ENCODE results near the gene OR4K17. TPM values are rescaled to one million over a fixed set of nuclear protein-coding genes. Genes with fewer than 3 reads are reported as not detected.
"Not testable (repeated sequence)": the region's sequence is repeated elsewhere in the genome, so short reads cannot be mapped to it uniquely, and the experiment has no call there.

The OR4K17 gene
- not detected in 3 replicates for total RNA-seq

- DNase-seq (ENCODE audit: low spot score in 2 of 2, unreplicated experiment in 2 of 2) = no peak
- Mint-ChIP-seq H3K36me3 (no peaks in the 10 kb centered on the region), H3K27me3 (ENCODE audit: low read depth) (no peaks in the 10 kb centered on the region), H3K27ac (no peak within 1 kb of the TSS), H3K4me3 (no peak within 1 kb of the TSS), H3K4me1 (no peaks in the 10 kb centered on the region), H3K9me3 (peaks cover 45% of the 10 kb centered on the region)
- TF ChIP-seq, protein P1, sequence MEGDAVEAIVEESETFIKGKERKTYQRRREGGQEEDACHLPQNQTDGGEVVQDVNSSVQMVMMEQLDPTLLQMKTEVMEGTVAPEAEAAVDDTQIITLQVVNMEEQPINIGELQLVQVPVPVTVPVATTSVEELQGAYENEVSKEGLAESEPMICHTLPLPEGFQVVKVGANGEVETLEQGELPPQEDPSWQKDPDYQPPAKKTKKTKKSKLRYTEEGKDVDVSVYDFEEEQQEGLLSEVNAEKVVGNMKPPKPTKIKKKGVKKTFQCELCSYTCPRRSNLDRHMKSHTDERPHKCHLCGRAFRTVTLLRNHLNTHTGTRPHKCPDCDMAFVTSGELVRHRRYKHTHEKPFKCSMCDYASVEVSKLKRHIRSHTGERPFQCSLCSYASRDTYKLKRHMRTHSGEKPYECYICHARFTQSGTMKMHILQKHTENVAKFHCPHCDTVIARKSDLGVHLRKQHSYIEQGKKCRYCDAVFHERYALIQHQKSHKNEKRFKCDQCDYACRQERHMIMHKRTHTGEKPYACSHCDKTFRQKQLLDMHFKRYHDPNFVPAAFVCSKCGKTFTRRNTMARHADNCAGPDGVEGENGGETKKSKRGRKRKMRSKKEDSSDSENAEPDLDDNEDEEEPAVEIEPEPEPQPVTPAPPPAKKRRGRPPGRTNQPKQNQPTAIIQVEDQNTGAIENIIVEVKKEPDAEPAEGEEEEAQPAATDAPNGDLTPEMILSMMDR (IDR thresholded peaks at IDR 0.05; ENCODE audit: unreplicated experiment) = no peak
Observed at GRCh38 chr14:20110438-20110837, at the start of gene OR4K17. TSS of gene OR4K17 (plus strand) at chr14:20110739. CDS start at chr14:20117500, 6,761 bp downstream.

GRCh38 chr14:20092050-20092449, 18.5 kb upstream of the OR4K17 start:
- no peak for DNase-seq (ENCODE audit: low spot score in 2 of 2, unreplicated experiment in 2 of 2)
- Mint-ChIP-seq H3K27ac (no peak overlapping the region), H3K4me3 (no peak overlapping the region), H3K9me3 (peaks cover 59% of the 10 kb centered on the region), H3K27me3 (ENCODE audit: low read depth) (no peaks in the 10 kb centered on the region), H3K36me3 (no peaks in the 10 kb centered on the region), H3K4me1 (no peaks in the 10 kb centered on the region)
- TF ChIP-seq, protein P1 (IDR thresholded peaks at IDR 0.05; ENCODE audit: unreplicated experiment) = no peak

DNA sequence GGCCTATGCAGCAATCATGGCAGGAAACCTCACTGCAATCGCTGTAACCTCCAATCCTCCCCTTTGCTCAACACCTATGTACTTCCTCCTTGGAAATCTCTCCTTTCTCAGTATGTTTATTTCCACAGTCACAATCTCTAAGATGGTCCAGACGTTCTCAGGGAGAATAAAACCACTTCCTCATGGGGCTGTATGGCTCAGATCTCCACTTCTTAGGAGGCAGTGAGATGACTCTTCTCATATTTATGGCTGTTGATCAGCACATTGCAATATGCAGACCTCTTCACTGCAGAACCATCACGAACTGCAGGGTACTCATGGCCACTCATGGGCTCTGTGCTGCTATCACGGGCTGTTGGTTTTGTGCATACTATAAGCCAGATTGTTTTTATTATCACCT, 17.1 kb upstream of the OR4K17 start:
- no peak overlapping the region for H3K27ac Mint-ChIP-seq
- no peak for DNase-seq (ENCODE audit: low spot score in 2 of 2, unreplicated experiment in 2 of 2)
- no peaks in the 10 kb centered on the region for H3K4me1 Mint-ChIP-seq
- TF ChIP-seq, protein P1 (IDR thresholded peaks at IDR 0.05; ENCODE audit: unreplicated experiment) = no peak
- H3K4me3 Mint-ChIP-seq = no peak overlapping the region
- peaks cover 63% of the 10 kb centered on the region for H3K9me3 Mint-ChIP-seq
- no peaks in the 10 kb centered on the region for H3K36me3 Mint-ChIP-seq
- H3K27me3 Mint-ChIP-seq (ENCODE audit: low read depth) = no peaks in the 10 kb centered on the region

DNA sequence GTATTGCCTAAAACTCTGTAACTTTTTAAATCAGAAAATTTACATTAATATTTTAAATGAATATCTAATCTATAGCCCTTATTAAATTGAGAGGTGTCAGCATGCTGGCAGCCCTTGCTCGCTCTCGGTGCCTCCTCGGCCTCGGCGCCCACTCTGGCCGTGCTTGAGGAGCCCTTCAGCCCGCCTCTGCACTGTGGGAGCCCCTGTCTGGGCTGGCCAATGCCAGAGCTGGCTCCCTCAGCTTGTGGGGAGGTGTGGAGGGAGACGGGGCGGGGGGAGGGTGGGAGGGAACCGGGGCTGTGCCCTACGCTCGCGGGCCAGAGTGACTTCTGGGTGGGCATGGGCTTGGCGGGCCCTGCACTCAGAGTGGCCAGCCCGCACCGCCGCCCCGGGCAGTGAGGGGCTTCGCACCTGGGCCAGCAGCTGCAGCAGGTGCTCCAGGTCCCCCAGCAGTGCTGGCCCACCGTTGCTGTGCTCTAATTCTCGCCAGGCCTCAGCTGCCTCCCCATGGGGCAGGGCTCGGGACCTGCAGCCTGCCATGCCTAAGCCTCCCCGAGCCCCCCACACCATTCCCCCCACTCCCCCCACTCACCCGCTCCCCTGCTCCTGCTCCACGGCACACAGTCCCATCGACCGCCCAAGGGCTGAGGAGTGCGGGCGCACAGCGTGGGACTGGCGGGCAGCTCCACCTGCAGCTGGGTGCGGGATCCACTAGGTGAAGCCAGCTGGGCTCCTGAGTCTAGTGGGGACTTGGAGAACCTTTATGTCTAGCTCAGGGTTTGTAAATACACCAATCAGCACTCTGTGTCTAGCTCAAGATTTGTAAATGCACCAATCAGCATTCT, 11.4 kb upstream of the OR4K17 start:
- H3K9me3 Mint-ChIP-seq = peaks cover 60% of the 10 kb centered on the region
- H3K4me3 Mint-ChIP-seq; H3K27me3 Mint-ChIP-seq (ENCODE audit: low read depth); H3K4me1 Mint-ChIP-seq; H3K27ac Mint-ChIP-seq; DNase-seq (ENCODE audit: low spot score in 2 of 2, unreplicated experiment in 2 of 2); H3K36me3 Mint-ChIP-seq: not testable (repeated sequence)

- no peak overlapping the region for H3K4me3 Mint-ChIP-seq
- H3K4me1 Mint-ChIP-seq = no peaks in the 10 kb centered on the region
- no peaks in the 10 kb centered on the region for H3K36me3 Mint-ChIP-seq
- peaks cover 48% of the 10 kb centered on the region for H3K9me3 Mint-ChIP-seq
- no peak overlapping the region for H3K27ac Mint-ChIP-seq
- TF ChIP-seq, protein P1 (IDR thresholded peaks at IDR 0.05; ENCODE audit: unreplicated experiment) = no peak
- no peaks in the 10 kb centered on the region for H3K27me3 Mint-ChIP-seq (ENCODE audit: low read depth)
- no peak for DNase-seq (ENCODE audit: low spot score in 2 of 2, unreplicated experiment in 2 of 2)
Observed at GRCh38 chr14:20112321-20112720, 1.8 kb downstream of the OR4K17 start.

DNA sequence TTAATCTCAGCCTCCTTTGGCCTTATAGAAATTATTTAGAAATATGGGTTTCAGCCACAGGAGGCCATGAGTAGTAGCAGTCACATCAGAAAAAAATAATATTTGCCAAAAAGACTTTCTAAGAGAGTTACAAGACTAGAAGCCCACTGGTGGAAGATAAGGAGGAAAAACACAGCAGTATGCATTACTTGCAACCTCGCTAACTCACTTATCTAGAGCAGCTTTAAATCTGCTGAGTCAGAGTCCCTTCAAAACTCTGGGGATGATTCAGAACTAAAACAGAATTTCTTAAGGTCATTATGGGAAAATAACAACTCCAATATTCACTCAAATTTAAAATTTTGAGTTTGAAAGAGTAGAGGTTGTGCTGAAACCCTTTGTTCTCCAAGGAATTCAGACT, 6.2 kb downstream of the OR4K17 start:
- Mint-ChIP-seq H3K4me1 (no peaks in the 10 kb centered on the region), H3K27ac (no peak overlapping the region), H3K9me3 (peaks cover 70% of the 10 kb centered on the region), H3K27me3 (ENCODE audit: low read depth) (no peaks in the 10 kb centered on the region), H3K36me3 (peaks cover 1% of the 10 kb centered on the region), H3K4me3 (no peak overlapping the region)
- no peak for DNase-seq (ENCODE audit: low spot score in 2 of 2, unreplicated experiment in 2 of 2)
- TF ChIP-seq, protein P1 (IDR thresholded peaks at IDR 0.05; ENCODE audit: unreplicated experiment) = no peak

Data from mesothelial cell of epicardium (in vitro differentiated cells).